H9 (cell line): ENCODE results near the gene GNL3L. TPM values are rescaled to one million over a fixed set of nuclear protein-coding genes. Genes with fewer than 3 reads are reported as not detected.

Experiments used
- DNase-seq: peaks from one replicate; pipeline ENCODE4 v3.0.0-alpha.2; 2017
- H2AFZ ChIP-seq: one replicate; pipeline ENCODE4 v1.6.1; 2013; ENCODE audit warnings: mild to moderate bottlenecking, low read length, control low read depth, moderate library complexity
- H2AK5ac ChIP-seq: 2 replicates; pipeline ENCODE4 v1.6.1; 2013; ENCODE audit warnings: low read length, control low read depth, mixed read lengths; ENCODE audit not compliant: insufficient read length
- H2BK120ac ChIP-seq: one replicate; pipeline ENCODE4 v1.6.1; 2013; ENCODE audit warnings: low read depth, mild to moderate bottlenecking, low read length, control low read depth, inconsistent platforms; ENCODE audit not compliant: poor library complexity, severe bottlenecking
- H2BK12ac ChIP-seq: 2 replicates; pipeline ENCODE4 v1.6.1; 2013; ENCODE audit warnings: low read length, control low read depth, mixed read lengths, low read depth; ENCODE audit not compliant: insufficient read length
- H2BK15ac ChIP-seq: 2 replicates; pipeline ENCODE4 v1.6.1; 2013; ENCODE audit warnings: low read depth, low read length, control low read depth
- H2BK20ac ChIP-seq: one replicate; pipeline ENCODE4 v1.6.1; 2013; ENCODE audit warnings: low read depth, mild to moderate bottlenecking, low read length, control low read depth, inconsistent platforms; ENCODE audit not compliant: poor library complexity, severe bottlenecking
- H2BK5ac ChIP-seq: 2 replicates; pipeline ENCODE4 v1.6.1; 2013; ENCODE audit warnings: low read length, control low read depth, mixed read lengths; ENCODE audit not compliant: insufficient read length
- H3K14ac ChIP-seq: 2 replicates; pipeline ENCODE4 v1.6.1; 2013; ENCODE audit warnings: low read length, control low read depth; ENCODE audit not compliant: insufficient read depth
- H3K18ac ChIP-seq: 2 replicates; pipeline ENCODE4 v1.6.1; 2013; ENCODE audit warnings: low read depth, mild to moderate bottlenecking, mixed read lengths, low read length, control low read depth; ENCODE audit not compliant: insufficient read length
- H3K23ac ChIP-seq: 2 replicates; pipeline ENCODE4 v1.6.1; 2013; ENCODE audit warnings: low read length, control low read depth, mixed read lengths, low read depth; ENCODE audit not compliant: insufficient read length
- H3K23me2 ChIP-seq: 2 replicates; pipeline ENCODE4 v1.6.1; 2013; ENCODE audit warnings: low read depth, mild to moderate bottlenecking, mixed read lengths, low read length, control low read depth; ENCODE audit not compliant: insufficient read length, poor library complexity, severe bottlenecking
- H3K27ac ChIP-seq: 2 replicates; pipeline ENCODE4 v1.5.1; 2013; ENCODE audit warnings: low read length, control low read depth, mixed read lengths, low read depth; ENCODE audit not compliant: insufficient read length
- H3K27me3 ChIP-seq: 2 replicates; pipeline ENCODE4 v1.6.1; 2013; ENCODE audit warnings: low read length, control low read depth, inconsistent platforms; ENCODE audit not compliant: insufficient read depth
- H3K4ac ChIP-seq: 2 replicates; pipeline ENCODE4 v1.6.1; 2013; ENCODE audit warnings: low read depth, mild to moderate bottlenecking, control low read depth, inconsistent platforms, low read length, moderate library complexity
- H3K4me1 ChIP-seq: 2 replicates; pipeline ENCODE4 v1.6.1; 2013; ENCODE audit warnings: low read length, control low read depth, inconsistent platforms; ENCODE audit not compliant: insufficient read depth
- H3K4me2 ChIP-seq: 2 replicates; pipeline ENCODE4 v1.6.1; 2013; ENCODE audit warnings: low read length, control low read depth, mixed read lengths; ENCODE audit not compliant: insufficient read length, insufficient read depth
- H3K56ac ChIP-seq: 2 replicates; pipeline ENCODE4 v1.6.1; 2013; ENCODE audit warnings: low read depth, mild to moderate bottlenecking, mixed read lengths, low read length, control low read depth; ENCODE audit not compliant: insufficient read length
- H3K79me1 ChIP-seq: 2 replicates; pipeline ENCODE4 v1.6.1; 2013; ENCODE audit warnings: low read depth, mild to moderate bottlenecking, moderate library complexity, low read length, control low read depth, inconsistent platforms; ENCODE audit not compliant: insufficient read depth, poor library complexity, severe bottlenecking
- H3K79me2 ChIP-seq: 2 replicates; pipeline ENCODE4 v1.6.1; 2013; ENCODE audit warnings: low read length, control low read depth, inconsistent platforms; ENCODE audit not compliant: insufficient read depth
- H3K9ac ChIP-seq: 2 replicates; pipeline ENCODE4 v1.6.1; 2013; ENCODE audit warnings: low read length, control low read depth, mixed read lengths; ENCODE audit not compliant: insufficient read length; ENCODE audit errors: extremely low read depth
- H3K9me3 ChIP-seq: one replicate; pipeline ENCODE4 v1.6.1; 2013; ENCODE audit warnings: low read depth, low read length, inconsistent platforms; ENCODE audit not compliant: control insufficient read depth
- H3T11ph ChIP-seq: one replicate; pipeline ENCODE4 v1.6.1; 2013; ENCODE audit warnings: mild to moderate bottlenecking, low read length, control low read depth, inconsistent platforms
- H4K20me1 ChIP-seq: one replicate; pipeline ENCODE4 v1.6.1; 2013; ENCODE audit not compliant: control insufficient read depth, insufficient read length, insufficient read depth
- H4K5ac ChIP-seq: 2 replicates; pipeline ENCODE4 v1.6.1; 2013; ENCODE audit warnings: low read depth, mild to moderate bottlenecking, mixed read lengths, low read length, control low read depth; ENCODE audit not compliant: insufficient read length
- H4K8ac ChIP-seq: replicated peaks from 2 replicates; pipeline ENCODE4 v1.6.1; 2013; ENCODE audit warnings: low read length, control low read depth, mixed read lengths, low read depth; ENCODE audit not compliant: insufficient read length
- H4K91ac ChIP-seq: 2 replicates; pipeline ENCODE4 v1.6.1; 2013; ENCODE audit warnings: low read depth, mild to moderate bottlenecking, moderate library complexity, mixed read lengths, low read length, control low read depth; ENCODE audit not compliant: insufficient read length
- H3K27ac Mint-ChIP-seq, 3 experiments: 2 replicates in 2 of 3; 3 replicates in 1 of 3; pipeline ENCODE4 v1.8.0; 2020 to 2021; ENCODE audit warnings: mixed read lengths in 3 of 3, mild to moderate bottlenecking in 1 of 3, moderate library complexity in 1 of 3
- H3K27me3 Mint-ChIP-seq: 2 replicates; pipeline ENCODE4 v1.8.0; 2021; ENCODE audit warnings: low read depth, mild to moderate bottlenecking, moderate library complexity, mixed read lengths
- H3K36me3 Mint-ChIP-seq, 3 experiments: 2 replicates in 2 of 3; 3 replicates in 1 of 3; pipeline ENCODE4 v1.8.0; 2020 to 2021; ENCODE audit warnings: low read depth in 3 of 3, mixed read lengths in 3 of 3; ENCODE audit not compliant: insufficient read depth in 1 of 3
- H3K4me1 Mint-ChIP-seq, 2 experiments: 2 replicates each; pipeline ENCODE4 v1.8.0; 2020; ENCODE audit warnings: mixed read lengths in 2 of 2
- H3K4me3 Mint-ChIP-seq, 2 experiments: 2 replicates in 1 of 2; 3 replicates in 1 of 2; pipeline ENCODE4 v1.8.0; 2020 to 2021; ENCODE audit warnings: mild to moderate bottlenecking in 2 of 2, mixed read lengths in 2 of 2, moderate library complexity in 1 of 2
- H3K9me3 Mint-ChIP-seq, 2 experiments: 2 replicates in 1 of 2; 3 replicates in 1 of 2; pipeline ENCODE4 v1.8.0; 2020; ENCODE audit warnings: mild to moderate bottlenecking in 2 of 2, mixed read lengths in 2 of 2, moderate library complexity in 1 of 2
- WGBS: extraction: QIAGEN DNeasy Blood & Tissue Kit; methylation state at CpG from one replicate; pipeline ENCODE4 v1.1.7; 2013; ENCODE audit warnings: missing lambda C conversion rate, low lambda C conversion rate, mixed read lengths; ENCODE audit not compliant: insufficient read length; ENCODE audit errors: extremely low coverage; 5-methylcytosine and 5-hydroxymethylcytosine counted together
- total RNA-seq: library from RNA; stranded (reverse); gene quantifications from 2 replicates; pipeline ENCODE4 v1.2.1, GENCODE V29; 2021
- TF ChIP-seq, protein P1 (sequence below): fragments of 200-600 bp; sonication (generic); conservative IDR thresholded peaks from 3 replicates; pipeline ENCODE4 v1.8.0; 2021; ENCODE audit warnings: antibody characterized with exemption, mild to moderate bottlenecking

GNL3L gene
- total RNA-seq, 1 experiment from 2014 or later = 69.2 TPM

DNA sequence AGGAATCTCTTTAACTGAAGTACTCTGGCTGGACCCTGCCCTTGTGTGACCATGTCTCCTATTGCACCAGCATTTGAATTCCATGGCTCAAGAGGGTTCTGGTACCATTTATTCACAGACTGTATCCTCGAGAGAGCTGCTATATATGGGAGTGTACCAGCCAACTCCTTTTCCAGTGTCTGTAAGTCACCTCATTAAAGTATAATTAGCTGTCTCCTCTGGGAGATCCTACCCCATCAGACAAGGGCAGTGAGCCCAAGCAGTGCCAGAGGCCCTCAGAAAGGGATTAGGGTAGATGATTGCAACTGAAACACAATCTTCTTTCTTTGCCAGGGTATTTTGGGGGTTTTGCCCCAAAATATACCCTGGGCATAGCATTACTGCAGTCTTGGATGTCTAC, 31.6 kb downstream of the GNL3L start:
- Mint-ChIP-seq H3K4me3 (no peak overlapping the region), H3K27ac (no peak overlapping the region), H3K36me3 (peaks cover 43 to 77% (median 59%) of the 10 kb centered on the region in 3 experiments), H3K27me3 (no peaks in the 10 kb centered on the region; the same call in none of the 2 replicates), H3K9me3 (peaks cover 66 to 71% of the 10 kb centered on the region in 2 experiments), H3K4me1 (no peaks in the 10 kb centered on the region)
- no peaks in the 10 kb centered on the region for H3K23me2 ChIP-seq
- H4K5ac ChIP-seq = no peak overlapping the region
- H3T11ph ChIP-seq = no peak overlapping the region
- H3K4me2 ChIP-seq = no peak overlapping the region
- no peak overlapping the region for H3K18ac ChIP-seq
- H3K27ac ChIP-seq = no peak overlapping the region
- H2AK5ac ChIP-seq = no peak overlapping the region
- no peak overlapping the region for H2BK5ac ChIP-seq
- H2BK20ac ChIP-seq = no peak overlapping the region
- H4K20me1 ChIP-seq = no peaks in the 10 kb centered on the region
- DNase-seq = no peak
- H2BK15ac ChIP-seq = no peak overlapping the region
- peaks cover 37% of the 10 kb centered on the region for H3K9me3 ChIP-seq
- no peaks in the 10 kb centered on the region for H3K4me1 ChIP-seq
- WGBS = no CpG with 5 or more reads among the region's 1 CpG
- H4K91ac ChIP-seq = no peak overlapping the region
- no peak overlapping the region for H2AFZ ChIP-seq
- no peak overlapping the region for H2BK12ac ChIP-seq
- no peak overlapping the region for H3K56ac ChIP-seq
- H2BK120ac ChIP-seq = no peak overlapping the region
- H3K27me3 ChIP-seq = no peaks in the 10 kb centered on the region
- TF ChIP-seq, protein P1, sequence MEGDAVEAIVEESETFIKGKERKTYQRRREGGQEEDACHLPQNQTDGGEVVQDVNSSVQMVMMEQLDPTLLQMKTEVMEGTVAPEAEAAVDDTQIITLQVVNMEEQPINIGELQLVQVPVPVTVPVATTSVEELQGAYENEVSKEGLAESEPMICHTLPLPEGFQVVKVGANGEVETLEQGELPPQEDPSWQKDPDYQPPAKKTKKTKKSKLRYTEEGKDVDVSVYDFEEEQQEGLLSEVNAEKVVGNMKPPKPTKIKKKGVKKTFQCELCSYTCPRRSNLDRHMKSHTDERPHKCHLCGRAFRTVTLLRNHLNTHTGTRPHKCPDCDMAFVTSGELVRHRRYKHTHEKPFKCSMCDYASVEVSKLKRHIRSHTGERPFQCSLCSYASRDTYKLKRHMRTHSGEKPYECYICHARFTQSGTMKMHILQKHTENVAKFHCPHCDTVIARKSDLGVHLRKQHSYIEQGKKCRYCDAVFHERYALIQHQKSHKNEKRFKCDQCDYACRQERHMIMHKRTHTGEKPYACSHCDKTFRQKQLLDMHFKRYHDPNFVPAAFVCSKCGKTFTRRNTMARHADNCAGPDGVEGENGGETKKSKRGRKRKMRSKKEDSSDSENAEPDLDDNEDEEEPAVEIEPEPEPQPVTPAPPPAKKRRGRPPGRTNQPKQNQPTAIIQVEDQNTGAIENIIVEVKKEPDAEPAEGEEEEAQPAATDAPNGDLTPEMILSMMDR = no peak
- no peak overlapping the region for H3K14ac ChIP-seq
- no peak overlapping the region for H3K9ac ChIP-seq
- H3K79me2 ChIP-seq = no peaks in the 10 kb centered on the region
- H4K8ac ChIP-seq = no peak overlapping the region
- H3K79me1 ChIP-seq = no peaks in the 10 kb centered on the region
- H3K4ac ChIP-seq = no peak overlapping the region
- H3K23ac ChIP-seq = no peak overlapping the region
